Islet of Langerhans (tissue), 1 donor: ENCODE measurements around the gene USH1G.
"Not testable (repeated sequence)": the region's sequence is repeated elsewhere in the genome, so short reads cannot be mapped to it uniquely, and the experiment has no call there.

Source experiments
- FAIRE-seq: peaks from one replicate; lab custom pipeline; 2011; peaks lifted over from hg19 to GRCh38; lab: Jason Lieb, UNC

USH1G gene

DNA sequence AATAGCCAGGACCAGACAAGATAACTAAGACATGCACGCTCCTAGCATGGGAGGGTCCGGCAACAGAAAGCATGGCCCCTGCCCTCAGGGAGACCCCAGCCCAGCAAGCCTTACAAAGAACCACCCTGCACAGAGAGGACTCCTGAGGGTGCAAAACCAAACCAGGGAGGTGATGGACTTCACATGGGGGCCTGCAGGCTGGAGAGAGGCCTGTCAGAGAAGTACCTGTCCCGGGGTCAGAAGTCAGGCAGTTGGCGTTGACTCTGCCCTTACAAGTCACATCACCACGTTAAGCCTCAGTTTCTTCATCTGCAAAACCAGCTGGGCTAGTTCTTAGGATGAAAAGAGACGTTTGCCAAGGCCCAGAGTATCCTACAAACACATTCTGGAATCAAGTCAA, 5.7 kb upstream of the USH1G start:
- no peak for FAIRE-seq

- FAIRE-seq = no peak
These were observed 2.2 kb upstream of the USH1G start for GRCh38 chr17:74925242-74925641.

DNA sequence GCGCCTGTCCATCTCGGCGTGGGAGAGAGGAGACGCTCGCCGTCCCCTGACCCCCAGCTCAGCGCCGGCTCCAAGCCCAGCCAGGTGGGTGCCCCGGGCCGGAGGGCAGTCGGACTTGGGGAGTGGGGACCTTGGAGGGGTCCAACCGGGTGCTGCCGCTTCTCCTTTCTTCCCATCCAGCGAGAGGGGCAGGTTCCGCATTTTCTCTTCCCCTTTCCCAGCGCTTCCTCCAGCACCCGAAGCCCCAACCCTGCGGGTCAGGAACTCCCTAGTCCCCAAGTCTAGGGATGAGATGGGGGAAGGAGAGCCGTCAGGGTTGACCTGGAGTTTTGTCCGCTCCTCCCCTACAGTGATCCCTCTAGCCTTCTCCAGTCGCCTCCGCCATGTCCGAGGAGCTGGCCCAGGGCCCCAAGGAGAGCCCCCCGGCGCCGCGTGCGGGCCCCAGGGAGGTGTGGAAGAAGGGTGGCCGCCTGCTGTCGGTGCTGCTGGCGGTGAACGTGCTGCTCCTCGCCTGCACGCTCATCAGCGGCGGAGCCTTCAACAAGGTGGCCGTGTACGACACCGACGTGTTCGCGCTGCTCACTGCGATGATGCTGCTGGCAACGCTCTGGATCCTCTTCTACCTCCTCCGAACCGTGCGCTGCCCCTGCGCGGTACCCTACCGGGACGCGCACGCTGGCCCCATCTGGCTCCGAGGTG, 1.3 kb upstream of the USH1G start, which contains the start of gene OTOP2:
Gene OTOP2, plus strand, starts transcription at position 24 of the 699 bp plus-strand sequence. Its CDS starts 360 bp downstream, at position 384.
- FAIRE-seq = no peak

DNA sequence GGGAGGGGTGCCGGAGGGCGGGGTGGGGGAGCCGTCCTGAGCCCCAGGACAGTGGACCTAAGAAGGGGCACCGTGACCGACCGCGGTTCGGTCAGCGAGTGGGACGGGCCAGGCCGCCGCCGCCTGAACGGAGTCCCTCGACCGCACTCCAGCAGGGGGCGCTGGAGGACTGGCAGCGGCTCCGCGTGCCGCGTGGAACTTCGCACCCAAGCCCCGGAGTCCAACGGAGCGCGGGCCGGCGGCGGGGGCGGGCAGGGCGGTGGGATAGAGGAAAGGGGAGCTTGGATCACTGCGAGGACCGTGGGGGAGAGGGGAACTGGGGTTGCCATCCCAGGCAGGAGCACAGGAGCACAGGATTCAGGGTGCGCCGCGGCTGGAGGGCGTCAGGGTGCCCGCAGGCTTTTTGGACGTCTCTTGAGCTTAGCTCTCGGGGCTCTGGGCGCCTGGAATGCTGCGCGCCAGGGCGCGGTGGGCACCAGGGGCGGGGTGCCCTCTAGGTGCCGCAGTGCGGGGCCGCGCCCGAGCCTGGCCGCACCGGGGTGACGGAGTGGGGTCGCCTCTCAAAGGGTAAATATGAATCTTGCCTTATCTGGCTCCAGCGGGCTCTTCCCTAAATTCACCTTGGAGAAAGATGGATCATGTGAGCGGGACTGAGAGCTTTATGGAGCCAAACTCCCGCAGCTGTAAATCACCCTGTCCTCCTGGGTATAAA, 639 bp upstream of the USH1G start:
- FAIRE-seq = no peak

GRCh38 chr17:74922172-74922571, 883 bp downstream of the USH1G start:
- FAIRE-seq = no peak

DNA sequence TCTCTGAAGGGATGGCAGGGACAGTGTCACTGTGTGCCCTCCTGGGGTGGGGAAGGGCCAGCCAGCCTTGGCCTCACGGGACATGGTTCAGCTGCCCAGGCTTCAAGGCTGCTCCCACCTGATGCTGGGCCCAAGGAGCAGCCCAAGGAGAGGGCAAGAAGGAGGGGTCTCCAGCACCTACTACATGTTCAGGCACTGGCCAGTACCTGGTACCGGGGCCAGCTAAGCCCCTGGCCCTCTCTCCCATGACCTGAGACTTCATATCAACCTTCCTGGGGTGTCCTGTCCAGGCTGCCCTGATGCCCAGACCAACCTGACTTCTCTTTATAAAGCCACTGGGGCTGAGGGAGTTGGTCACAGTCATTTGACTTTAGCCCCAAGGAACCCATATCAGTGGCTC, 1.3 kb downstream of the USH1G start:
- FAIRE-seq = no peak

DNA sequence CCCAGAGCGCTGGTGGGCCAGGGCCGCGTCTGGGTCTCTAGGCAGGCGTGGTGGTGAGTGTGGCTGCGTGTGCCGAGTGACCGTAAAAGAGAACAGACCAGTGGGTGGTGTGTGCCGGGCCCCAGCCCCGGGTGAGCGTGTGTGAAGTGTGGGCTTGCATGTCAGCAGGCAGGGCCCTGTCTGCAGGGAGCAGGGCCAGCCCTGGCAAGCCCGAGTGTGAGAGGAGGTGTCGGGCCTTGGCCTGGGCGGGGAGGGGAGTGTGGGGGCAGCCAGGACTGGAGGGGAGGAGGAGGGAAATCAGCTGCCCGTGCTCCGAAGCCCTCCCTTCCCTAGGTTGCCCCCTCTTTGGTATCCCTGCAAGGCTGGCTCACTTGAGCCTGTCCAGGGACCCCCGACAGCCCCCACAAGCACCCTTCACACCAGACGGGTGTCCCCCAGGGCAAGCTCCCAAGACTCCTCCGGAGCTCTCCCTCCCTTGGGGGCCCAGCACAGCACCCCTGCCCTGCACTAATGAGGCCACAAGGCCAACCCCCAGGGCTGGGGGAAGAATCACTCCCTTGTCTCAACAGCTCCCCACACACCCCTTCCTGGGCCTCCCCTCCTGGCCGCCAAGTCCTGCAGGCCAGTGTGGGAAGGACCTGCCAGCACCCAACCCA, 1.9 kb downstream of the USH1G start:
- FAIRE-seq = no peak

DNA sequence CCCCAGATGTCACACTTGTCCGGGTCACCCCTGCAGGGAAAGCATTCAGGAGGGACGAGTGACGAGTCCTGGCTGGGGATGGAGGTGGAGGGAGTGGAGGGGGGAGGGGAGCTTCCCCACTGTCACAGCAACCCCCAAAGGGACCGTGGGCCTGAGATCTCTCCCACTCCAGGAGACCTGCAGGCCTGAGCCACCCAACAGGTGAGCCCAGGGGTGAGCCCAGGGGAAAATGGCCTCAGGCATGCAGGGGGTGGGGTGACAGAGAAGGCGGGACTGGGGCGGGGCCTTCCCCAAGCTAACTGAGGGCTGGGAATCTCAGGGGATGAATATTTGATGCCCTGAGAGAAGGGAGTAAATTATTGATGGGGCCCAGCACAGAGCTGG, 2.4 kb downstream of the USH1G start:
- no peak for FAIRE-seq

- no peak for FAIRE-seq
These were observed 2.8 kb downstream of the USH1G start for GRCh38 chr17:74920306-74920620.

- FAIRE-seq = no peak
These were observed 3.4 kb downstream of the USH1G start for GRCh38 chr17:74919440-74920305.

GRCh38 chr17:74918906-74919305, 4.1 kb downstream of the USH1G start:
- FAIRE-seq = no peak

DNA sequence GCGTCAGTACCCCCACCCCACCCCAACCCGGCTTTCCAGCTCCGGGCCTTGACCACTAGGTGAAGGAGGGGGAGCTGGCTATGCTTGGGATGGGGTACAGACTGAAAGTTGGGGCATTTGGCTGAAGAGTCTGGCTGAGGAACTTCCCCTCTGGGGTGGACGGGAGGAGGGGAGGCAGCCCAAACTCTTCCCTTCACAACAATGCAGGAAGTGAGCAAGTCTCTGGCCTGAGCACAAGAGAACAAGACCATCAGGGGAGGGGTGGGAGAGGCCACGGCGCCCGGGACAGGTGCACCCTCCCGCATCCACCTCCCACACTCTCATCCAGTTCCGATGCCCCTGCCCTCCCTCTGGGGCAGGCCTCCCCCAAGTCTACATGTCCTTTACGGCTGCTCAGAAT, 5.6 kb downstream of the USH1G start:
- FAIRE-seq = no peak

GRCh38 chr17:74916851-74917199, 6.2 kb downstream of the USH1G start:
- FAIRE-seq = no peak

- FAIRE-seq = no peak
These were observed 6.8 kb downstream of the USH1G start for GRCh38 chr17:74916136-74916850.

GRCh38 chr17:74911423-74911822, 11.6 kb downstream of the USH1G start:
- FAIRE-seq = not testable (repeated sequence)

DNA sequence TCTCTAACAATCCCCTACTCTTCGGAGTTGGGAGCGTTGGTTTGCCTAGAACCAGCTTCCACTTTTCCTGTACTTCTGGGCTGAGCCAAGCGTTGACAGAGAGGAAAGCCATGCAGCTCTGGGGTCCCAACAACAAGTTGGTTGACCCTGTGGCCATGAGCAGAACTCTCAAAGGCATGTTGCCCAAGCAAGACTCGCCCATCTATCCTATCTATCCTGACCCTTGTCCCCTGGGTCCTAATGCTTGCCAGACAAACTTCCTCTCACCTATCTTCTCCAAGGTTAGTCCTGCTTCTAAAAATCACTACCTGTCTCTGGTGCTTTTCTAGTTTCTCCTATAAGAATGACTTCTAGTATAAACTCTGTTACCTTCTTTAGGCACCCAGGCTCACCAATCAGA, 14.0 kb downstream of the USH1G start:
- not testable (repeated sequence) for FAIRE-seq

- FAIRE-seq = no peak
These were observed 16.0 kb downstream of the USH1G start for GRCh38 chr17:74907012-74907411.

DNA sequence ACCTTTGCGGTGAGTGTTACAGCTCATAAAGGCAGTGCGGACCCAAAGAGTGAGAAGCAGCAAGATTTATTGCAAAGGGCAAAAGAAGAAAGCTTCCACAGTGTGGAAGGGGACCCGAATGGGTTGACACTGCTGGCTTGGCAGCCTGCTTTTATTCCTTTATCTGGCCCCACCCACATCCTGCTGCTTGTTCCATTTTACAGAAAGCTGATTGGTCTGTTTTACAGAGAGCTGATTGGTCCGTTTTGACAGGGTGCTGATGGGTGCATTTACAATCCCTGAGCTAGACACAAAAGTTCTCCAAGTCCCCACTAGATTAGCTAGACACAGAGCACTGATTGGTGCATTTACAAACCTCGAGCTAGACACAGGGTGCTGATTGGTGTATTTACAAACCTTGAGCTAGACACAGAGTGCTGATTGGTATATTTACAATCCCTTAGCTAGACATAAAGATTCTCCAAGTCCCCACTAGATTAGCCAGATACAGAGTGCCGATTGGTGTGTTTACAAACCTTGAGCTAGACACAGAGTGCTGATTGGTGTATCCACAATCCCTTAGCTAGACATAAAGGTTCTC, 16.8 kb downstream of the USH1G start:
- FAIRE-seq = not testable (repeated sequence)

DNA sequence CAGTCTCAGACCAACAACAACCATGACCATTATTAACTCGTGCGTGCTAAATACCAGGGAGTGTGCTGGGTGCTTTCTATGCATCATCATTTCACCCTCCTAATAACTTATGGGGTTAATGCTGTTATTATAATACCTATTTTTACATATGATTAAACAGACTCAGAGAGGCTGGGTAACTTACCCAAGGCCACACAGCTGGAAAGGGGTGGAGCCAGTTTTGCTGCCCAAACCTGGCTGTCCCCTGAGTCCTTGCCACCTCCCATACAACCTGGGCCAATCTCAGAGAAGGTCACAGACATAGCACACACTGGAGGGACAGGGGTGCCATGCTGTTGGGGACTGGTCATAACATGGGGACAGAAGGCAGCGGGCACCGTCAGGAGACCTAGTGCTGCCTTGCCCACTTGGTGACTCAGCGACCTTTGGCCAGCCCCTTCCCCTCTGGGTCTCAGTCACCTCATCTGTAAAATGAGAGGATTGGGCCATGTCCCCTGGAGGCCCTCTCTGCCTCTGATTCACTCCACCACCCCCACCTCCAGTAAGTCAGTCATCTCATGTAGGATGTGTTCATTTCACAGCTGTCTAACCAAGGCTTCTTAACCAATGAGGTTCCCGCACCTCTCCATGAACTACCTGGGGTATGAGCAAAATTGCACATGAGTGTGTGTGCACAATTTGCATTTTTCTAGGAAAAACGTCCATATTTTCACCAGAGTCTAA, 18.2 kb downstream of the USH1G start:
- no peak for FAIRE-seq

- no peak for FAIRE-seq
These were observed 19.4 kb downstream of the USH1G start for GRCh38 chr17:74903671-74904070.

GRCh38 chr17:74903034-74903433, 20.0 kb downstream of the USH1G start:
- FAIRE-seq = no peak
